DOHH2 (cell line): ENCODE measurements around the gene SPAG16.

Experiments
- EZH2phosphoT487 ChIP-seq: fragments of 200-600 bp; sonication (generic); IDR thresholded peaks from 2 replicates; pipeline ENCODE4 v1.6.1; 2017; ENCODE audit warnings: borderline replicate concordance, mild to moderate bottlenecking, antibody characterized with exemption, low read length, moderate library complexity, mixed read lengths
- TF ChIP-seq, protein P1 (sequence below): fragments of 200-600 bp; sonication (generic); IDR thresholded peaks from one replicate; pipeline ENCODE4 v1.5.1; 2014; ENCODE audit warnings: antibody characterized with exemption, mild to moderate bottlenecking, low read depth, low read length; ENCODE audit not compliant: poor library complexity, severe bottlenecking

DNA sequence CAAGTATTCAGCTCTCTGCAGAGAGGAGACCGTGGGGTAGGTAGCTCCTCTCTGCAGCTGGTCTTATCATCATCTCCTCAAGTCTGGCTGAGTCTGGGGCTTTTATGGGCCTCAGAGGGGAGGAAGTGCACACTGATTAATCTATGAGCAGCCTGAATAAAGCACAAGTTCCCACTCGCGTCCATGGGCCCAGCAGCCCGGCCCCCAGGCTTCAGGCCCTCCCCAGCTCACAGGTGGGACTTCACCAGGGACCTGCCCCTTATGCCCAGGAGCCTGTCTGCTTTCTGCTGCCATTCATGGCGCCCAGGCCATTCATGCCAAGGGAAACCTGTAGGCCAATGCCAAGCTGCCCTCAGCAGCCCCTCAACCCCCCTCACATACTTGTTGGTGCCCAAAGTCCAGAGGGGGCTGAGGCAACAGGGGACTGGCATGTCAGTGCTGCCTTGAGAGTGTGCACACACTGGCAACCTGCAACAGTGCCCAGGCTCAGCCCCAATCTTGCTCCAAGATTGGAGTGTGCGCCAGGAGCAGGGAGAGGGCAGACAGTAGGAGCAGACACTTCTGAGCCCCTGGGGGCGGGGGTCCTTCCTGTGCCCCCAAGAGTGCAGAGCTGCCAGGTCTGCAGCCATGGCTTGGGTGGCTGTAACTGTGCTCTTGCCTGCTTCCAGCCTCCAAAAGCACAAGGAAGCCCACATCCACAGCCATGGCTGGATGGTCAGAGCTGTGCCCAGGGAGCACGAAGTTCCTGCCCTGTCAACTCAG lies 751.0 kb downstream of the SPAG16 start:
- no peak for TF ChIP-seq EZH2phosphoT487
- TF ChIP-seq, protein P1, sequence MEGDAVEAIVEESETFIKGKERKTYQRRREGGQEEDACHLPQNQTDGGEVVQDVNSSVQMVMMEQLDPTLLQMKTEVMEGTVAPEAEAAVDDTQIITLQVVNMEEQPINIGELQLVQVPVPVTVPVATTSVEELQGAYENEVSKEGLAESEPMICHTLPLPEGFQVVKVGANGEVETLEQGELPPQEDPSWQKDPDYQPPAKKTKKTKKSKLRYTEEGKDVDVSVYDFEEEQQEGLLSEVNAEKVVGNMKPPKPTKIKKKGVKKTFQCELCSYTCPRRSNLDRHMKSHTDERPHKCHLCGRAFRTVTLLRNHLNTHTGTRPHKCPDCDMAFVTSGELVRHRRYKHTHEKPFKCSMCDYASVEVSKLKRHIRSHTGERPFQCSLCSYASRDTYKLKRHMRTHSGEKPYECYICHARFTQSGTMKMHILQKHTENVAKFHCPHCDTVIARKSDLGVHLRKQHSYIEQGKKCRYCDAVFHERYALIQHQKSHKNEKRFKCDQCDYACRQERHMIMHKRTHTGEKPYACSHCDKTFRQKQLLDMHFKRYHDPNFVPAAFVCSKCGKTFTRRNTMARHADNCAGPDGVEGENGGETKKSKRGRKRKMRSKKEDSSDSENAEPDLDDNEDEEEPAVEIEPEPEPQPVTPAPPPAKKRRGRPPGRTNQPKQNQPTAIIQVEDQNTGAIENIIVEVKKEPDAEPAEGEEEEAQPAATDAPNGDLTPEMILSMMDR, result no peak
